K562 (cell line): ENCODE data around the gene MFSD11. TPM values are rescaled to one million over a fixed set of nuclear protein-coding genes. Genes with fewer than 3 reads are reported as not detected.

Source experiments
- DPF2 ChIP-seq: fragments of 450-650 bp; IDR thresholded peaks from 2 replicates; pipeline ENCODE4 v1.6.1; 2016
- HIVEP1 ChIP-seq: fragments of 250-450 bp; sonication (Bioruptor Pico); IDR thresholded peaks from 2 replicates; pipeline ENCODE4 v1.4.0; 2020; ENCODE audit warnings: mild to moderate bottlenecking
- NFE2L1 ChIP-seq: fragments of 450-650 bp; IDR thresholded peaks from 2 replicates; pipeline ENCODE4 v1.6.1; 2016; ENCODE audit warnings: missing genetic modification characterization, low read depth, mild to moderate bottlenecking, missing compliant biosample characterization, moderate library complexity, borderline replicate concordance
- PYGO2 ChIP-seq: fragments of 450-650 bp; IDR thresholded peaks from 2 replicates; pipeline ENCODE4 v1.6.1; 2016; ENCODE audit warnings: mild to moderate bottlenecking, missing genetic modification characterization, moderate library complexity, missing compliant biosample characterization
- RBM15 ChIP-seq: fragments of 200-400 bp; formaldehyde crosslinking; IDR thresholded peaks from 2 replicates; pipeline ENCODE4 v1.6.1; 2018; ENCODE audit warnings: mild to moderate bottlenecking, low read length, moderate library complexity; ENCODE audit not compliant: insufficient read depth
- RFX7 ChIP-seq: fragments of 250-450 bp; sonication (Bioruptor Pico); IDR thresholded peaks from 2 replicates; pipeline ENCODE4 v1.5.1; 2021; ENCODE audit warnings: mild to moderate bottlenecking
- SAFB2 ChIP-seq: fragments of 200-400 bp; formaldehyde crosslinking; IDR thresholded peaks from 2 replicates; pipeline ENCODE4 v1.6.1; 2018; ENCODE audit warnings: borderline replicate concordance, low read length, low read depth, moderate library complexity; ENCODE audit not compliant: severe bottlenecking
- TEAD4 ChIP-seq, 2 experiments: sonication (generic) in 1 of 2; formaldehyde crosslinking in 1 of 2; IDR thresholded peaks; 2 replicates each; pipeline versions ENCODE4 v1.6.1 to v1.8.0; 2012 to 2022; ENCODE audit warnings: borderline replicate concordance in 1 of 2, inconsistent platforms in 1 of 2, low read length in 1 of 2, mild to moderate bottlenecking in 1 of 2, missing genetic modification reagents in 1 of 2
- polyA plus RNA-seq, 8 experiments: library from polyadenylated mRNA; depleted of rRNA in 4 of 8; stranded (reverse) in 5 of 8; unstranded in 3 of 8; fragments of >200 nt; fragmentation: Nextera tagmentation in 2 of 8; fragmentation: Illumina TruSeq in 1 of 8; extraction: Ambion mirVana in 2 of 8; extraction: Trizol in 1 of 8; gene quantifications; 2 replicates each; pipeline versions ENCODE4 v1.2.1 to v1.2.3, GENCODE V29; 2011 to 2014; ENCODE audit warnings: inconsistent platforms in 1 of 8, missing spikeins in 1 of 8
- total RNA-seq, 7 experiments: library from RNA; depleted of rRNA in 6 of 7; stranded (reverse); fragments of >200 nt in 6 of 7; fragmentation: Illumina TruSeq in 2 of 7; extraction: Trizol in 2 of 7; gene quantifications; 2 replicates each; pipeline versions ENCODE4 v1.2.1 to v1.2.3, GENCODE V29; 2011 to 2021; ENCODE audit warnings: low replicate concordance in 1 of 7
- TF ChIP-seq, protein P1 (sequence below): fragments of 250-450 bp; sonication (Bioruptor Pico); IDR thresholded peaks from 2 replicates; pipeline ENCODE4 v1.8.0; 2021; ENCODE audit warnings: moderate library complexity, mild to moderate bottlenecking, inconsistent platforms
- TF ChIP-seq, protein P2 (sequence below): fragments of 250-450 bp; sonication (Bioruptor Pico); IDR thresholded peaks from 2 replicates; pipeline ENCODE4 v1.5.0; 2020; ENCODE audit warnings: mild to moderate bottlenecking

Gene MFSD11
- total and polyA plus RNA-seq, 9 of the 15 experiments (the other 6 are each of a cell fraction or from before 2014, with no cell fraction given), result 14.4 to 24.5 (median 19.9) TPM

DNA sequence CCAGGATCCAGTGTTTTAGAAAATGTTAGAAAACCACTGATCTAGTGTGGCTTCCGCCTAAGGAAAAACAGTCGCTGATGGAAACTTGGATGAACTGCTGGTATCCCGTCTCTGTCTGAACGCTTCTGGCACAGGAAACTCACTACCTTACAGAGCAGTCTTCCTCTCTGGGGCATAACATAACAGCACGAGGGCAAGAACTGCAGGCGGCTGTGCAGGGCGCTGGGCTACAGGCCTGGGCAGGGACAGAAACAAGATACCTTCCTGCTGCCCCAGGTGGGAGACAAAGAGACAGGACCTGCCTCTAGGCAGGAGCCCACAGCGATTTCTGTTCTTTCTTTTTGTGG, 37.7 kb upstream of the MFSD11 start (continued):
- TF ChIP-seq, protein P1, sequence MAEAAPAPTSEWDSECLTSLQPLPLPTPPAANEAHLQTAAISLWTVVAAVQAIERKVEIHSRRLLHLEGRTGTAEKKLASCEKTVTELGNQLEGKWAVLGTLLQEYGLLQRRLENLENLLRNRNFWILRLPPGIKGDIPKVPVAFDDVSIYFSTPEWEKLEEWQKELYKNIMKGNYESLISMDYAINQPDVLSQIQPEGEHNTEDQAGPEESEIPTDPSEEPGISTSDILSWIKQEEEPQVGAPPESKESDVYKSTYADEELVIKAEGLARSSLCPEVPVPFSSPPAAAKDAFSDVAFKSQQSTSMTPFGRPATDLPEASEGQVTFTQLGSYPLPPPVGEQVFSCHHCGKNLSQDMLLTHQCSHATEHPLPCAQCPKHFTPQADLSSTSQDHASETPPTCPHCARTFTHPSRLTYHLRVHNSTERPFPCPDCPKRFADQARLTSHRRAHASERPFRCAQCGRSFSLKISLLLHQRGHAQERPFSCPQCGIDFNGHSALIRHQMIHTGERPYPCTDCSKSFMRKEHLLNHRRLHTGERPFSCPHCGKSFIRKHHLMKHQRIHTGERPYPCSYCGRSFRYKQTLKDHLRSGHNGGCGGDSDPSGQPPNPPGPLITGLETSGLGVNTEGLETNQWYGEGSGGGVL (CRISPR knock-in tag), result no peak
- TF ChIP-seq RFX7 (CRISPR knock-in tag), result no peak
- no peak for TF ChIP-seq SAFB2
- TF ChIP-seq, protein P2, sequence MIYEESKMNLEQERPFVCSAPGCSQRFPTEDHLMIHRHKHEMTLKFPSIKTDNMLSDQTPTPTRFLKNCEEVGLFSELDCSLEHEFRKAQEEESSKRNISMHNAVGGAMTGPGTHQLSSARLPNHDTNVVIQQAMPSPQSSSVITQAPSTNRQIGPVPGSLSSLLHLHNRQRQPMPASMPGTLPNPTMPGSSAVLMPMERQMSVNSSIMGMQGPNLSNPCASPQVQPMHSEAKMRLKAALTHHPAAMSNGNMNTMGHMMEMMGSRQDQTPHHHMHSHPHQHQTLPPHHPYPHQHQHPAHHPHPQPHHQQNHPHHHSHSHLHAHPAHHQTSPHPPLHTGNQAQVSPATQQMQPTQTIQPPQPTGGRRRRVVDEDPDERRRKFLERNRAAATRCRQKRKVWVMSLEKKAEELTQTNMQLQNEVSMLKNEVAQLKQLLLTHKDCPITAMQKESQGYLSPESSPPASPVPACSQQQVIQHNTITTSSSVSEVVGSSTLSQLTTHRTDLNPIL (CRISPR knock-in tag), result no peak
- TF ChIP-seq NFE2L1 (tag), result no peak
- TF ChIP-seq DPF2, result no peak
- TF ChIP-seq TEAD4 (IDR thresholded peaks at IDR 0.05; ENCODE audit: low read length), result no peak
- TF ChIP-seq TEAD4 (CRISPR knock-in tag; IDR thresholded peaks at IDR 0.05; ENCODE audit: borderline replicate concordance), result no peak
- TF ChIP-seq PYGO2 (tag), result no peak
- no peak for TF ChIP-seq HIVEP1 (CRISPR knock-in tag)
- TF ChIP-seq RBM15, result no peak
